ENCODE measurements around the gene CNTNAP2.

CNTNAP2 gene

GRCh38 chr7:147014286-147014955 lies 897.8 kb downstream of the CNTNAP2 start:
- no peak for DNase-seq (ENCODE audit: low read depth in 2 of 2)

GRCh38 chr7:147015999-147016398 lies 899.4 kb downstream of the CNTNAP2 start:
- no peak for DNase-seq (ENCODE audit: low read depth in 2 of 2)

- DNase-seq (ENCODE audit: low read depth in 2 of 2) = no peak
These were observed 905.5 kb downstream of the CNTNAP2 start for GRCh38 chr7:147022056-147022455.

GRCh38 chr7:147023440-147023839 lies 906.8 kb downstream of the CNTNAP2 start:
- DNase-seq (ENCODE audit: low read depth in 2 of 2) = no peak

DNA sequence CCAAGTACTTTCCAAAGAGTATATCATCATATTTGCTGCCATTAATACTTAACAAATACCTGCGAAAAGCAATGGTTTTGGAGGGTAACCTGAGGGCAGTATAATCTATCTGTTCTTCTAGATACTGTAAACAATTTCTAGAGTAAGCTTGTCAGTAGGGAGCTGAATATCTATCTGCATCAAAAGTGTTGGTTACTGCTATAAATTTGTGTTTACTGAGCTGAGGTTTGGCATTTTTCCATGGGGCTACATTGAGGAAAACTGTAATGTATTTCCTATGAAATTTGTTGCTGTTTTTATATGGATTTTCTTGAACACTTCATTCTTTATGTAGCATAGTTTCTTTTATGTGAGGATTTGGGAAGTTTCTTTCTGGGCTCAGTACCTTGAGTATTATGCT lies 913.4 kb downstream of the CNTNAP2 start:
- no peak for DNase-seq (ENCODE audit: low read depth in 2 of 2)

DNA sequence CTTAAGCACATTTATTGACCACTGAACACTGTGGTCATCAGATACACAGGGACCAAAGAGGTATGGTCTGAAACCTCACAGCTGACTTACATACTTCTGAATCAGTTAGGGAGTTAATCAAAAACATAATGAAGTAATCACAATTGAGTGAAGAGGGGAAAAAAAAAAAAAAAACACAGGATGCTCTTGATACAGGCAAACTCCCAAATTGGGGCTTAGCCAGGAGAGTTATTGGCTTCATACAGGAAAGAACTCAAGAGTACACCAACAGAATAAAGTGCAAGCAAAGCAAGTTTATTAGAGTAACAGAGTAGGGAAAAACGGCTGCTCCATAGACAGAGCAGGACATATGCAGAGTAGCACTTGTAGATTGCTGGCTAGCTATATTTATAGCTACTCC lies 917.0 kb downstream of the CNTNAP2 start:
- no peak for DNase-seq (ENCODE audit: low read depth in 2 of 2)

DNA sequence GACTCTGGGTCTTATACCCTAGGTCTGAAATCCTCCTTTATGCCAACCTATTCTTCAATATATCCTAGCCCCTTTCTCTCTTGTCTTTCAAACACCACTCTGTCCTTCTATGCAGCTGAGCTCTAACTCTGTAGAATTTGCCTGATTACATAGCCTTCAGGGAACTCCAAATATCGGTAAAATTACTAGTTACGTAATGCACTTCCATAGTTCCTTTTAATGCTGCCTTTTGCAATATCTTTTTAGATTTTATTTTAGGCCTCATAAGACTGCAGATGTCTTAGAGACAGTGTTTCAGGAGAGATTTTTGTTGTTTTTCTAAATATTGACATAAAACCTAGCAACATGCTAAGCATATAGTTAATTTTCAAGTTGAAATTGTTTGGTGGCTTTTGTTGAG lies 924.8 kb downstream of the CNTNAP2 start:
- no peak for DNase-seq (ENCODE audit: low read depth in 2 of 2)

- no peak for DNase-seq (ENCODE audit: low read depth in 2 of 2)
These were observed 928.3 kb downstream of the CNTNAP2 start for GRCh38 chr7:147044941-147045340.

DNA sequence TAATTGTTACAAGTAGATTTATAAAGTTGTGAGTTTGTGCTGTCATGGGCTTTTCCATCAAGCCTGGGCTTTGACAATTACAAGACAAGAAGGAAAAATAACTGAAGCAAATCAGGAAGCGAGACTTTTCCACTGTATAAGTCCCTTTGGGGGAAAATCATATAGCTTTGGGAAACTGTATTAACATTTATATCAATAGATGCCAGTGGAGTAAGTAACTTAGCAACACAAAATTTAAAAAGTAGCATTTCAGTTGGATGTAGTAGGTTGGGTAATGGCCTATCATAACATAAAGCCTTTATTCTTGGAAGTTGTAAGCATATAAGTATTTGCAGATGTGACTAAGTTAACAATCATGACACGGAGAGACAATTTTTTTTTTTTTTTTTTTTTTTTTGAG lies 931.1 kb downstream of the CNTNAP2 start:
- DNase-seq (ENCODE audit: low read depth in 2 of 2) = no peak

- DNase-seq (ENCODE audit: low read depth in 2 of 2) = no peak
These were observed 932.3 kb downstream of the CNTNAP2 start for GRCh38 chr7:147048864-147049263.

- no peak for DNase-seq (ENCODE audit: low read depth in 2 of 2)
These were observed 936.2 kb downstream of the CNTNAP2 start for GRCh38 chr7:147052818-147053217.

GRCh38 chr7:147053746-147054145 lies 937.1 kb downstream of the CNTNAP2 start:
- no peak for DNase-seq (ENCODE audit: low read depth in 2 of 2)

GRCh38 chr7:147060070-147060469 lies 943.5 kb downstream of the CNTNAP2 start:
- no peak for DNase-seq (ENCODE audit: low read depth in 2 of 2)

GRCh38 chr7:147062897-147063296 lies 946.3 kb downstream of the CNTNAP2 start:
- DNase-seq (ENCODE audit: low read depth in 2 of 2) = no peak

DNA sequence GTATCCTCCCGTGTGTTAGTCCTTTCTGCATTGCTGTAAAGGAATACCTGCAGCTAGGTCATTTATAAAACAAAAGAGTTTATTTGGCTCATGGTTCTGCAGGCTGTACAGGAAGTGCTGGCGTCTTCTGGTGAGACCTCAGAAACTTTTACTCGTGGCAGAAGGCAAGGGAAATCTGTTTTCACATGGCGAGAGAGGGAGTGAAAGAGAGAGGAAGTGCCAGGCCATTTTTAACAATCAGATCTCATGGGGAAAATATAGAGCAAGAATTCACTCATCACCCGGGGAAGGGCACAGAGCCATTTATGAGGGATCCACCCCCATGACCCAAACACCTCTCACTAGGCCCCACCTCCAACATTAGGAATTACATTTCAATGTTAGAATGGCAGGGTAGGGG lies 952.2 kb downstream of the CNTNAP2 start:
- DNase-seq (ENCODE audit: low read depth in 2 of 2) = no peak

DNA sequence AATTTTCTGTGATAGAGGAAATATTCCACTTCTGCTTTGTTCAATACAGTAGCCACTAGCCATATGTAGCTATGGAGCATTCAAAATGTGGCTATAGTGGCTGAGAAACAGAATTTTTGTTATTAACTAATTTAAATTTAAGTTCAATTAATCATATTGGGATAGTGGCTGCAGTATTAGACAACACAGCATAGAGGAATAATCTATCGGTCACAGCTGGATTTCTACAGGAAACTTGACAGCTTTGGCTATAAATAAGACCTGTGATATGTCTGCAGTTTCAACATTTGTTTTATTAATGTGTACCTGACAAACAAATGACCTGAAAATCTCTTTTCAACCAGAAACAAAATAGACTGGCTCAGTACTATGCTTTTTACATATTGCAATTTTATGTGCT lies 953.2 kb downstream of the CNTNAP2 start:
- no peak for DNase-seq (ENCODE audit: low read depth in 2 of 2)

GRCh38 chr7:147070886-147071285 lies 954.3 kb downstream of the CNTNAP2 start:
- DNase-seq (ENCODE audit: low read depth in 2 of 2) = no peak

DNA sequence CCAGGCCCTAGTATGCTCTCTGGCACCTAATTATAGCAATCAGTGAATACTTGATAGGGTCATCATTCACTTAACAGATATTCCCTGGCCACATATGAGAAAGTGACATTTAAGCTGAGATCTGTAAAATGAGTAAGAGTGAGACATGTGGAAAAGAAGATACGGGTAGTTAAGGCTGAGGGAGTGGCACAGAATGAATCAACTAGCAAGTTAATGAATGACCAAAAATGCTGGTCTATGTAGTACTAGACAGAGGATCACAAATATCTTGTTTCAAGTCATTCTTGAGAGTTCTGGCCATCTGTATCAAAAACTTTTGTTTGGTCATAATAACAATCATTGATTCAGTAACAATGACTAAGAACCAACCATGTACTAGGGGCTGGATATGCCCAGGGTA lies 954.9 kb downstream of the CNTNAP2 start:
- no peak for DNase-seq (ENCODE audit: low read depth in 2 of 2)

- no peak for DNase-seq (ENCODE audit: low read depth in 2 of 2)
These were observed 961.7 kb downstream of the CNTNAP2 start for GRCh38 chr7:147078312-147078711.

DNA sequence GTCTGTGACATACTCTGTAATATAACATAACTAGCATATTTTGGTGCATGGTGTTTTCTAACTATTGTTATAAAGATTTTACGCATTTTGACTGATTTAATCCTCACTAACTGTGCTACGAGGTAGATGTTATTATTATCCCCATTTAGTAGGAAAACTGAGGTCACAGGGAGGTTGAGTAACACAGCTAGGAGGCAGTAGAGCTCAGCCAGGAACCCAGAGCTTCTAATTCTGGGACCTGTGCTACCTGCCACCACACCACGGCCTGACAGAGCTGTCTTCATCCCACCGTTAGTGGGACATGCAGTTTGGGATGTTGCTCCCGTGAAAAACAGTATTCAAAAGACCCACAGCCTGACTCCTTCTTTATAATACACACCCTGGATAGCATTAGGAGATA lies 962.5 kb downstream of the CNTNAP2 start:
- no peak for DNase-seq (ENCODE audit: low read depth in 2 of 2)

DNA sequence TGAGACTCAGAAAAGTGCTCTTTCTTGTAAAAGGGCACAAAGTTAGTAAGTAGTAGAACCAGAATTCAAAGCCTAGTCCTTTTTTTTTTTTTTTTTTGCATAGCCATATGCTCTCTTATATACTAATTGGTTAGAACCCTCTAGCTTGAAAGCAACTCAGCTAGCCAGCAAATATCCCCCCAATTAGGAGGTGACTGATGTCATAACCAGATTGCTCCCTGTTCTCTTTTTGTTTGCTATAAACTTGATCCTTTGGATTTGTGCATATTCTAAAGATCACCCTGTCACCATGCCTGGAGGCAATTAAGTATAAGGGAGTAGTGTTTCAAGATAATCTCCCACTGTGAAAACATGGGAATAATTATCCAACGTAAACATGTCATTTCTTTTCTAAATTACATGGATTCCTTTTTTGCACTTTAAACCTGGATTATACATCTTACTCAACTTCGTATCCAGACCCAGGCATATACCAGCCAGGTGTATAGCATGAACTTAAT lies 963.4 kb downstream of the CNTNAP2 start:
- DNase-seq (ENCODE audit: low read depth in 2 of 2) = no peak

- no peak for DNase-seq (ENCODE audit: low read depth in 2 of 2)
These were observed 964.5 kb downstream of the CNTNAP2 start for GRCh38 chr7:147081117-147081516.

DNA sequence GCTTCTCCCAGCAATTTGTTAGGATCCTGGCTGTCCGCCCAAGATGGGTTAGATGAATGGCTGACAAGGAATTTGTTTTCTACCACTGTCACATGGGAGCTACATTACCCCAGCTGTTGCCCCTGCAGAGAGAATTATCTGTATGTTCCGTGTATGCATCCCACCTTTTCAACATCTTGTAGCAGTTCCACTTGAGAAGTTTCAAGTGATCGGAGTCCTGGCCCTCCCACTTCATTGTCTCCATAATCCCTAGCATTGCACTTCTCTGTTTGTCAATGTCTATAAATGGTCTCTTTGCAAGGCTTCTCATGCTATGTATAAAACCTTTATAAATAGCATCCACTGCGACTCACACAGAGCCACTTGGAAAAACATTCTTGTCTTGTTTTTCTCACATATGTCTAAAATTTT lies 972.5 kb downstream of the CNTNAP2 start:
- no peak for DNase-seq (ENCODE audit: low read depth in 2 of 2)

- DNase-seq (ENCODE audit: low read depth in 2 of 2) = no peak
These were observed 973.0 kb downstream of the CNTNAP2 start for GRCh38 chr7:147089608-147090007.
